GM12878 (cell line): ENCODE data around the gene PTPRN2. TPM values are rescaled to one million over a fixed set of nuclear protein-coding genes. Genes with fewer than 3 reads are reported as not detected.

ENCODE experiments used
- ATAC-seq: fragments of 200-7000 bp; cut with Tn5 transposase; 3 replicates; pipeline ENCODE4 v1.9.1; 2020; ENCODE audit warnings: mild to moderate bottlenecking, moderate library complexity
- BruUV-seq: library from RNA; stranded (reverse); fragments of 400-500 nt; replicated peaks from 2 replicates; lab custom pipeline; 2021; lab: Mats Ljungman, UMichigan
- CTCF ChIA-PET: fragments of 300-600 bp; sonication (Branson Sonifier 250); formaldehyde crosslinking; extraction: SDS; loops from one replicate; lab custom pipeline; 2021; ENCODE audit warnings: inconsistent platforms; lab: Yijun Ruan, JAX
- POLR2A ChIA-PET: fragments of 350-600 bp; formaldehyde crosslinking; extraction: SDS; loops from one replicate; lab custom pipeline; 2021; ENCODE audit warnings: inconsistent platforms; lab: Charles Lee
- RAD21 ChIA-PET: fragments of 300-600 bp; sonication (Branson Sonifier 250); formaldehyde crosslinking; loops from one replicate; lab custom pipeline; 2023; ENCODE audit warnings: antibody characterized with exemption; ENCODE audit not compliant: unreplicated experiment; lab: Charles Lee
- SMC1A ChIA-PET: fragments of 300-600 bp; sonication (Branson Sonifier 250); formaldehyde crosslinking; loops from one replicate; lab custom pipeline; 2023; ENCODE audit not compliant: unreplicated experiment, uncharacterized antibody; lab: Charles Lee
- DNase-seq: peaks from one replicate; pipeline ENCODE4 v3.0.0-alpha.2; 2011; ENCODE audit warnings: low read depth, low spot score
- FAIRE-seq: peaks from 3 replicates; lab custom pipeline; 2011; peaks lifted over from hg19 to GRCh38; lab: Jason Lieb, UNC
- H2AFZ ChIP-seq: 2 replicates; pipeline ENCODE4 v1.6.0; 2011; ENCODE audit warnings: low read depth, low read length, control low read depth; ENCODE audit not compliant: control insufficient read depth
- H3K27ac ChIP-seq: 2 replicates; pipeline ENCODE4 v1.5.1; 2011; ENCODE audit warnings: control low read depth; ENCODE audit not compliant: control insufficient read depth, insufficient read depth
- H3K27me3 ChIP-seq, 2 experiments: replicated peaks in 1 of 2; 2 replicates each; pipeline versions ENCODE4 v1.6.0 to v1.6.1; 2011; ENCODE audit warnings: low read length in 1 of 2; ENCODE audit not compliant: control insufficient read depth in 2 of 2, insufficient read depth in 2 of 2
- H3K36me3 ChIP-seq, 2 experiments: 2 replicates each; pipeline ENCODE4 v1.5.1; 2011; ENCODE audit warnings: low read length in 1 of 2; ENCODE audit not compliant: control insufficient read depth in 2 of 2, insufficient read depth in 2 of 2
- H3K4me1 ChIP-seq: 2 replicates; pipeline ENCODE4 v1.6.1; 2011; ENCODE audit warnings: mild to moderate bottlenecking, low read length, moderate library complexity, mixed read lengths; ENCODE audit not compliant: control insufficient read depth, insufficient read depth
- H3K4me2 ChIP-seq: 2 replicates; pipeline ENCODE4 v1.6.0; 2011; ENCODE audit warnings: control low read depth; ENCODE audit not compliant: control insufficient read depth, insufficient read depth
- H3K4me3 ChIP-seq: fragments of 200-600 bp; sonication (generic); 2 replicates; pipeline ENCODE4 v1.5.1; 2016
- H3K79me2 ChIP-seq: 2 replicates; pipeline ENCODE4 v1.6.0; 2011; ENCODE audit warnings: low read length; ENCODE audit not compliant: control insufficient read depth, insufficient read depth
- H3K9ac ChIP-seq: 2 replicates; pipeline ENCODE4 v1.8.0; 2011; ENCODE audit warnings: low read length, control low read depth, mixed read lengths; ENCODE audit not compliant: control insufficient read depth, insufficient read depth
- H3K9me3 ChIP-seq: replicated peaks from 3 replicates; pipeline ENCODE4 v1.5.1; 2011; ENCODE audit warnings: mild to moderate bottlenecking, low read length; ENCODE audit not compliant: control insufficient read depth, insufficient read depth
- H4K20me1 ChIP-seq: 2 replicates; pipeline ENCODE4 v1.6.0; 2011; ENCODE audit not compliant: control insufficient read depth, insufficient read depth
- BACH1 ChIP-seq: fragments of 450-650 bp; IDR thresholded peaks from 2 replicates; pipeline ENCODE4 v1.6.1; 2017; ENCODE audit warnings: mild to moderate bottlenecking, borderline replicate concordance
- EZH2 ChIP-seq: IDR thresholded peaks from 2 replicates; pipeline ENCODE4 v1.6.1; 2012; ENCODE audit warnings: low read depth, mild to moderate bottlenecking, control low read depth, inconsistent platforms, low read length, borderline replicate concordance; ENCODE audit not compliant: control insufficient read depth
- GATAD2B ChIP-seq: fragments of 450-650 bp; conservative IDR thresholded peaks from 2 replicates; pipeline ENCODE4 v1.6.1; 2017; ENCODE audit warnings: low read depth, mild to moderate bottlenecking, moderate library complexity
- HCFC1 ChIP-seq: fragments of 150-350 bp; IDR thresholded peaks from 2 replicates; pipeline ENCODE4 v1.6.1; 2014; ENCODE audit warnings: low read length
- IRF3 ChIP-seq: fragments of 450-650 bp; IDR thresholded peaks from 2 replicates; pipeline ENCODE4 v1.6.1; 2014; ENCODE audit warnings: mild to moderate bottlenecking
- PML ChIP-seq: IDR thresholded peaks from 2 replicates; pipeline ENCODE4 v1.6.1; 2012; ENCODE audit warnings: low read length, inconsistent platforms
- RCOR1 ChIP-seq: conservative IDR thresholded peaks from 2 replicates; pipeline ENCODE4 v1.6.1; 2012; ENCODE audit warnings: low read depth, low read length, improper control_type of control experiment
- SREBF2 ChIP-seq: IDR thresholded peaks from 2 replicates; pipeline ENCODE4 v1.6.1; 2012; ENCODE audit warnings: mild to moderate bottlenecking, low read length
- SRF ChIP-seq, 2 experiments: IDR thresholded peaks; 2 replicates each; pipeline ENCODE4 v1.6.1; 2011; ENCODE audit warnings: low read depth in 2 of 2, low read length in 2 of 2, mild to moderate bottlenecking in 1 of 2, moderate library complexity in 1 of 2
- ZNF207 ChIP-seq: fragments of 450-650 bp; IDR thresholded peaks from 2 replicates; pipeline ENCODE4 v1.6.1; 2014; ENCODE audit warnings: antibody characterized with exemption, mild to moderate bottlenecking, borderline replicate concordance
- WGBS: methylation state at CpG from one replicate; pipeline ENCODE4 v1.1.6; 2016; ENCODE audit warnings: low lambda C conversion rate; ENCODE audit not compliant: insufficient replicate concordance, insufficient coverage; ENCODE audit errors: missing lambda C conversion rate; 5-methylcytosine and 5-hydroxymethylcytosine counted together
- in situ Hi-C: fragments of 300-500 bp; cut with MboI; formaldehyde crosslinking; loops from 9 replicates; pipeline ENCODE4 v1.14.3; 2018; ENCODE audit warnings: mixed read lengths
- intact Hi-C: fragments of 100-400 bp; cut with micrococcal nuclease; formaldehyde crosslinking; loops from one replicate; pipeline ENCODE4 v1.14.2; 2022; ENCODE audit not compliant: unreplicated experiment
- polyA plus RNA-seq, 11 experiments: library from polyadenylated mRNA; depleted of rRNA in 4 of 11; unstranded in 6 of 11; stranded (reverse) in 5 of 11; fragments of >200 nt; fragmentation: Nextera tagmentation in 4 of 11; fragmentation: Illumina TruSeq in 1 of 11; extraction: Ambion mirVana in 4 of 11; extraction: Trizol in 1 of 11; gene quantifications; 1 replicate in 1 of 11; 2 replicates in 10 of 11; pipeline versions ENCODE4 v1.2.1 to v1.2.3, GENCODE V29; 2011 to 2016; ENCODE audit warnings: inconsistent platforms in 2 of 11, missing spikeins in 2 of 11, low read depth in 1 of 11
- total RNA-seq, 4 experiments: library from RNA; depleted of rRNA in 3 of 4; stranded (reverse); fragments of >200 nt in 3 of 4; fragmentation: Illumina TruSeq in 1 of 4; extraction: Trizol in 1 of 4; gene quantifications; 2 replicates each; pipeline versions ENCODE4 v1.2.1 to v1.2.3, GENCODE V29; 2013 to 2021
- TF ChIP-seq, protein P1 (sequence below): IDR thresholded peaks from 2 replicates; pipeline ENCODE4 v1.6.1; 2012; ENCODE audit warnings: low read length, inconsistent platforms

The PTPRN2 gene
- total and polyA plus RNA-seq, 10 of the 15 experiments (the other 5 are each of a cell fraction or from before 2014, with no cell fraction given) = 5.4 TPM; not detected in 9

- TF ChIP-seq IRF3 = no peak
- no peak for TF ChIP-seq EZH2
- TF ChIP-seq HCFC1 = no peak
- TF ChIP-seq GATAD2B = no peak
- TF ChIP-seq, all 136 proteins: peak for 0
These were observed 796.4 kb downstream of the PTPRN2 start (continued) for GRCh38 chr7:157791261-157791660.

GRCh38 chr7:157789942-157790341 lies 797.7 kb downstream of the PTPRN2 start:
- 67% methylated on average over 3 of the region's 4 CpGs for WGBS
- no peaks in the 10 kb centered on the region for H3K4me1 ChIP-seq
- BruUV-seq = no TSS peak
- ChIA-PET CTCF (no interaction called here), RAD21 (no interaction called here), SMC1A (no interaction called here), POLR2A (no interaction called here)
- DNase-seq (no peak), ATAC-seq (no peak), FAIRE-seq (no peak)
- H3K79me2 ChIP-seq = no peaks in the 10 kb centered on the region
- intact Hi-C loops (no loop called here), in situ Hi-C loops (no loop called here)
- no peak for TF ChIP-seq RCOR1
- no peak for TF ChIP-seq PML
- no peak for TF ChIP-seq SRF (IDR thresholded peaks at IDR 0.05; ENCODE audit: low read depth in 2 of 2, low read length in 2 of 2)
- TF ChIP-seq, protein P1, sequence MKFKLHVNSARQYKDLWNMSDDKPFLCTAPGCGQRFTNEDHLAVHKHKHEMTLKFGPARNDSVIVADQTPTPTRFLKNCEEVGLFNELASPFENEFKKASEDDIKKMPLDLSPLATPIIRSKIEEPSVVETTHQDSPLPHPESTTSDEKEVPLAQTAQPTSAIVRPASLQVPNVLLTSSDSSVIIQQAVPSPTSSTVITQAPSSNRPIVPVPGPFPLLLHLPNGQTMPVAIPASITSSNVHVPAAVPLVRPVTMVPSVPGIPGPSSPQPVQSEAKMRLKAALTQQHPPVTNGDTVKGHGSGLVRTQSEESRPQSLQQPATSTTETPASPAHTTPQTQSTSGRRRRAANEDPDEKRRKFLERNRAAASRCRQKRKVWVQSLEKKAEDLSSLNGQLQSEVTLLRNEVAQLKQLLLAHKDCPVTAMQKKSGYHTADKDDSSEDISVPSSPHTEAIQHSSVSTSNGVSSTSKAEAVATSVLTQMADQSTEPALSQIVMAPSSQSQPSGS = no peak
- no peak for TF ChIP-seq SREBF2
- no peak for TF ChIP-seq BACH1
- TF ChIP-seq ZNF207 = no peak
- no peak overlapping the region for H2AFZ ChIP-seq
- peaks cover 2% of the 10 kb centered on the region; the same call in 1 of the 3 replicates for H3K9me3 ChIP-seq
- H3K27me3 ChIP-seq = no peaks in the 10 kb centered on the region
- H3K27ac ChIP-seq = no peak overlapping the region
- H3K4me3 ChIP-seq = no peak overlapping the region
- no peaks in the 10 kb centered on the region for H4K20me1 ChIP-seq
- H3K9ac ChIP-seq = no peak overlapping the region
- H3K36me3 ChIP-seq = no peaks in the 10 kb centered on the region
- no peak overlapping the region for H3K4me2 ChIP-seq
